ENCODE measurements around the gene GABRD.

The GABRD gene

GRCh38 chr1:2028870-2029560, 9.9 kb downstream of the GABRD start:
- H3K27me3 ChIP-seq (ENCODE audit: insufficient read depth, low read length) = peaks cover 69% of the 10 kb centered on the region
- no peak overlapping the region for H3K4me3 ChIP-seq (ENCODE audit: low read length)
- H2AFZ ChIP-seq (ENCODE audit: low read depth, low read length) = no peak overlapping the region
- H3K36me3 ChIP-seq (ENCODE audit: insufficient read depth, low read length) = no peaks in the 10 kb centered on the region
- no peaks in the 10 kb centered on the region for H3K9me3 ChIP-seq (ENCODE audit: low read length)
- no peaks in the 10 kb centered on the region for H3K4me1 ChIP-seq (ENCODE audit: insufficient read depth, low read length)

- Histone ChIP-seq H3K27me3 (ENCODE audit: insufficient read depth, low read length) (peaks cover 64% of the 10 kb centered on the region), H3K4me3 (ENCODE audit: low read length) (no peak overlapping the region), H2AFZ (ENCODE audit: low read depth, low read length) (no peak overlapping the region), H3K4me1 (ENCODE audit: insufficient read depth, low read length) (no peaks in the 10 kb centered on the region), H3K36me3 (ENCODE audit: insufficient read depth, low read length) (no peaks in the 10 kb centered on the region), H3K9me3 (ENCODE audit: low read length) (no peaks in the 10 kb centered on the region)
Measured at GRCh38 chr1:2029561-2029960, 10.4 kb downstream of the GABRD start.

- H3K4me1 ChIP-seq (ENCODE audit: insufficient read depth, low read length) = no peaks in the 10 kb centered on the region
- no peaks in the 10 kb centered on the region for H3K36me3 ChIP-seq (ENCODE audit: insufficient read depth, low read length)
- no peak overlapping the region for H2AFZ ChIP-seq (ENCODE audit: low read depth, low read length)
- H3K4me3 ChIP-seq (ENCODE audit: low read length) = no peak overlapping the region
- no peaks in the 10 kb centered on the region for H3K9me3 ChIP-seq (ENCODE audit: low read length)
- peaks cover 61% of the 10 kb centered on the region for H3K27me3 ChIP-seq (ENCODE audit: insufficient read depth, low read length)
Measured at GRCh38 chr1:2030076-2030871, 11.1 kb downstream of the GABRD start.

DNA sequence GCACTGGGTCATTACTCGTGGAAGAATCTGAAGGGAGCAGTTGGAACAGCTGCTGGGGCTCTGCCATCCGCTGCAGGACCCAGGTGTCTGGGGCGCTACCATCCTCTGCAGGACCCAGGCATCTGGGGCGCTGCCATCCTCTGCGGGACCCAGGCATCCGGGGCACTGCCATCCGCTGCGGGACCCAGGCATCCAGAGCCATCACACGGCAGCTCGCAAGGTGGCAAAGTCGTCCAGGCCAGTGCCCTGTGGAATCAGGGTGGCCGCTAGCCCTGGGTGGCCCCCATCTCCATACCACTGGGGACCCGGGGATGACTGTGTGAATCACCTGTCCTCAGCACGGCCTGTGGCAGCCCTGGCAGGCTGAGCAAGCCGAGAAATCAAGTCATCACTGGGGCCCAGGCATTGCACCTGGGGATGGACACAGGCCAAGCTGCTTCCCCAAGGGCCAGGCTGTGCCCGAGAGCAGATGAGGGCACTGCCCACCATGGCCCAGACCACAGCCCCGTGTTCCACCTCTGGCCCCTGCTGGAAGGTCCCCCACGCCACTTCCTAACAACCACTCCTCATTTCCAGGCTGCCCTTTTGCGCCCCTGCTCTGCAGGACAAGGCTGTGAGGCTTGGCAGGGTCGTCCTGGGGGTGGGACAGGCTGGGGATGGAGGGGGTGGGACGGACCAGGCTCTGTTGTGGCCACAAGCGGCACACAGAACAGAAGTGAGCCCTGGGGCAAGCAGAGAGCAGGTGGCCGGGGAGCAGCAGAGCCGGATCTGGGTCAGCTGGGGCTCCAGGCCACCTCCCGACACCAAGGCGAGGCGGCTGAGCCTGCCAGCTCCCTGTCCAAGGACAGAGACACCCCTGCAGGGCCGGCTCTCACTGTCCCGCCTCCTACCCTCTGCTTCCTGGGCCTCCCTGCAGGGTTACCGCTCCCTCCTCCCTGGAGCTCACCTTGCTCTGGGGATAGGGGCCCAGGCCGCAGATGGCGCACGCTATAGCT, 12.7 kb downstream of the GABRD start:
- peaks cover 60% of the 10 kb centered on the region for H3K27me3 ChIP-seq (ENCODE audit: insufficient read depth, low read length)
- no peak overlapping the region for H2AFZ ChIP-seq (ENCODE audit: low read depth, low read length)
- no peaks in the 10 kb centered on the region for H3K9me3 ChIP-seq (ENCODE audit: low read length)
- H3K4me1 ChIP-seq (ENCODE audit: insufficient read depth, low read length) = no peaks in the 10 kb centered on the region
- no peak overlapping the region for H3K4me3 ChIP-seq (ENCODE audit: low read length)
- H3K36me3 ChIP-seq (ENCODE audit: insufficient read depth, low read length) = no peaks in the 10 kb centered on the region

- no peak overlapping the region for H2AFZ ChIP-seq (ENCODE audit: low read depth, low read length)
- H3K4me3 ChIP-seq (ENCODE audit: low read length) = no peak overlapping the region
- H3K27me3 ChIP-seq (ENCODE audit: insufficient read depth, low read length) = peaks cover 62% of the 10 kb centered on the region
- no peaks in the 10 kb centered on the region for H3K36me3 ChIP-seq (ENCODE audit: insufficient read depth, low read length)
- no peaks in the 10 kb centered on the region for H3K9me3 ChIP-seq (ENCODE audit: low read length)
- no peaks in the 10 kb centered on the region for H3K4me1 ChIP-seq (ENCODE audit: insufficient read depth, low read length)
Measured at GRCh38 chr1:2032737-2033136, 13.6 kb downstream of the GABRD start.

- Histone ChIP-seq H3K4me1 (ENCODE audit: insufficient read depth, low read length) (no peaks in the 10 kb centered on the region), H2AFZ (ENCODE audit: low read depth, low read length) (no peak overlapping the region), H3K36me3 (ENCODE audit: insufficient read depth, low read length) (no peaks in the 10 kb centered on the region), H3K27me3 (ENCODE audit: insufficient read depth, low read length) (peaks cover 63% of the 10 kb centered on the region), H3K4me3 (ENCODE audit: low read length) (no peak overlapping the region), H3K9me3 (ENCODE audit: low read length) (no peaks in the 10 kb centered on the region)
Measured at GRCh38 chr1:2033165-2033564, 14.0 kb downstream of the GABRD start.

DNA sequence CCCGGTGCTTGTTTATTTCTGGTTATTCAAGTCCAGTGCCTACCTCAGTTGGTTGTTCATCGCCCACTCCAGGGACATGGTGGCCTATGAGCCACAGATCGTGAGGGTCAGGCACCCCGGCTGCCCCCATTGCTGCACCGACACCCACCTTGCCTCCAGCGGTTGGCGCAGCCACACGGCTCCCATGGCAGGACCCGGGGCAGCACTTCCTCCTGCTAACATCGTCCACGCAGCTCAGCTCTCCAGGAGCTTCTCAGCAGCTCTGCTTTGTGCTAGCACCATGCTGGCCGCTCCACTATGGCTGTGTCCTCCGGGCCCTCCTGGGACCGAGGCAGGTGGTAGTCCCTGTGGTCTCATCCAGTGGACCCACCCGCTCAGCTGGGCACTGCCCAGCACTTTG, 17.1 kb downstream of the GABRD start:
- Histone ChIP-seq H2AFZ (ENCODE audit: low read depth, low read length) (no peak overlapping the region), H3K27me3 (ENCODE audit: insufficient read depth, low read length) (peaks cover 68% of the 10 kb centered on the region), H3K4me1 (ENCODE audit: insufficient read depth, low read length) (no peaks in the 10 kb centered on the region)

GRCh38 chr1:2037314-2037979, 18.3 kb downstream of the GABRD start:
- peaks cover 63% of the 10 kb centered on the region for H3K27me3 ChIP-seq (ENCODE audit: insufficient read depth, low read length)
- no peaks in the 10 kb centered on the region for H3K4me1 ChIP-seq (ENCODE audit: insufficient read depth, low read length)
- H3K9me3 ChIP-seq (ENCODE audit: low read length) = no peaks in the 10 kb centered on the region
- no peak overlapping the region for H3K4me3 ChIP-seq (ENCODE audit: low read length)
- no peaks in the 10 kb centered on the region for H3K36me3 ChIP-seq (ENCODE audit: insufficient read depth, low read length)
- no peak overlapping the region for H2AFZ ChIP-seq (ENCODE audit: low read depth, low read length)

More for the DNA sequence above, 17.1 kb downstream of the GABRD start:
- Histone ChIP-seq H3K4me3 (ENCODE audit: low read length) (no peak overlapping the region), H3K9me3 (ENCODE audit: low read length) (no peaks in the 10 kb centered on the region), H3K36me3 (ENCODE audit: insufficient read depth, low read length) (no peaks in the 10 kb centered on the region)

DNA sequence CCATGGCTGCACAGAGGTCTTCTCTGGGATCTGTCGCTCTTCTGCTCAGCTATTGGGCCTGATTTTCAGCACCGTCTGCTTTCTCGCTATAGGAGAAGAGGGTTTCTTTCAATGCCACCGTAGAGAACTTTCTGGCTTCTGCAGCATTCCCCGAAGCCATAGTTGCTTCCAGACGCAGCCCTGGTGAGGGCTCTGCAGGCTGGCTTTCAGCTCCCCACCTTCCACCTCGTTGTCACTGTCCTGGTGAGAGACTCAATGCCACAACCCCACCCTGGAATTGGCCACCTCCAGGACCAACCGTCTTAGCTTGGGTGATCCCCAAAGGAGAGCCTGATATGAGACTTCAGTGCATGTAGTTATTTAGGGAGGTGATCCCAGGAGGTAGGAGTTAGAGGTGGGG, 19.1 kb downstream of the GABRD start:
- Histone ChIP-seq H3K36me3 (ENCODE audit: insufficient read depth, low read length) (no peaks in the 10 kb centered on the region), H3K4me1 (ENCODE audit: insufficient read depth, low read length) (no peaks in the 10 kb centered on the region), H3K9me3 (ENCODE audit: low read length) (no peaks in the 10 kb centered on the region), H3K4me3 (ENCODE audit: low read length) (no peak overlapping the region), H3K27me3 (ENCODE audit: insufficient read depth, low read length) (peaks cover 58% of the 10 kb centered on the region), H2AFZ (ENCODE audit: low read depth, low read length) (no peak overlapping the region)

GRCh38 chr1:2039251-2039650, 20.1 kb downstream of the GABRD start:
- H3K4me3 ChIP-seq (ENCODE audit: low read length) = no peak overlapping the region
- H3K27me3 ChIP-seq (ENCODE audit: insufficient read depth, low read length) = peaks cover 63% of the 10 kb centered on the region
- H3K9me3 ChIP-seq (ENCODE audit: low read length) = no peaks in the 10 kb centered on the region
- no peak overlapping the region for H2AFZ ChIP-seq (ENCODE audit: low read depth, low read length)
- H3K36me3 ChIP-seq (ENCODE audit: insufficient read depth, low read length) = no peaks in the 10 kb centered on the region
- H3K4me1 ChIP-seq (ENCODE audit: insufficient read depth, low read length) = no peaks in the 10 kb centered on the region

DNA sequence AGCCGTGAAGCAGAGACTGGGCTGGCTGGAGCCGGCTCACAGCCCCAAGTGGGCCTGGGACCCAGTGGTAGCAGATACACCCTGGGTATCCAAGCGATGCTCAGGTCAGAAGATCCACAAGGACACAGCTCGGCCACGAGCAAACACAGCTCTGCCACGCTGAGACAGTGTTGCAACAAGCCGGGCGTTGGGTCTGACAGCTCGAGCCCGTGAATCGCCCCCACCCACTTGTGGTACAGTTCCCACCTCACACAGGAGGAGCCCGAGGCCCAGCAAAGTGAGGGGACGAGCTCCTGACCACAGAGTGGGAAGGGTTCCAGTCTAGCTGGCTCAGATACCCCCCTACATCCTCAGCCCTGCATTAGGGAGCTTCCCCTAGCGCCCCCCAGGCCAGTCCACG, 22.2 kb downstream of the GABRD start:
- no peaks in the 10 kb centered on the region for H3K36me3 ChIP-seq (ENCODE audit: insufficient read depth, low read length)
- no peak overlapping the region for H2AFZ ChIP-seq (ENCODE audit: low read depth, low read length)
- H3K9me3 ChIP-seq (ENCODE audit: low read length) = no peaks in the 10 kb centered on the region
- no peak overlapping the region for H3K4me3 ChIP-seq (ENCODE audit: low read length)
- no peaks in the 10 kb centered on the region for H3K4me1 ChIP-seq (ENCODE audit: insufficient read depth, low read length)
- H3K27me3 ChIP-seq (ENCODE audit: insufficient read depth, low read length) = peaks cover 75% of the 10 kb centered on the region

DNA sequence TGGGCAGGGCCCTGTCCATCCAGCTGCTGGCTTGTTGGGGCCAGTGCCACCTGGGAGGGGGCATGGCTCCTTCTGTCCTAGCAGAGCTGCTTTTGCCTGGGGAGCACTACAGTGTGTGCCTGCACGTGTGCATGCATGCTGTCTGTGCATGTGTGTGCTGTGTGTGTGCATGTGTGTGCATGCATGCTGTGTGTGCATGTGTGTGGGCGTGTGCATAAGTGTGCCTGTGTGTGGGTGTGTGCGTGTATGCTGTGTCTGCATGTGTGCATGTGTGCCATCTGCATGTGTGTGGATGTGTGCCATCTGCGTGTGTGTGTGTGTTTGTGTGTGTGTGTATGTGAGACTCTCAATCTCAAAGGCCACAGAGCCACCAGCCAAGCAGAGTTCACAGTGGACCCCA, 22.7 kb downstream of the GABRD start:
- H2AFZ ChIP-seq (ENCODE audit: low read depth, low read length) = no peak overlapping the region
- no peaks in the 10 kb centered on the region for H3K4me1 ChIP-seq (ENCODE audit: insufficient read depth, low read length)
- H3K27me3 ChIP-seq (ENCODE audit: insufficient read depth, low read length) = peaks cover 80% of the 10 kb centered on the region
- no peaks in the 10 kb centered on the region for H3K36me3 ChIP-seq (ENCODE audit: insufficient read depth, low read length)
- H3K4me3 ChIP-seq (ENCODE audit: low read length) = no peak overlapping the region
- H3K9me3 ChIP-seq (ENCODE audit: low read length) = no peaks in the 10 kb centered on the region
